GM13977 (cell line): Measurements from ENCODE around the gene CRY1.
"Not testable (repeated sequence)": the region's sequence is repeated elsewhere in the genome, so short reads cannot be mapped to it uniquely, and the experiment has no call there.

Source experiments
- DNase-seq: peaks from one replicate; pipeline ENCODE4 v3.0.0; 2012; ENCODE audit warnings: low spot score
- in situ Hi-C: fragments of 300-500 bp; cut with MboI; formaldehyde crosslinking; loops from one replicate; pipeline ENCODE4 v1.12.0; 2022; ENCODE audit warnings: low sequenced_read_pairs, low pct_unique_long_range_greater_than_20kb, mixed read lengths, inconsistent platforms; ENCODE audit not compliant: unreplicated experiment
- TF ChIP-seq, protein P1 (sequence below): IDR thresholded peaks from 2 replicates; pipeline ENCODE4 v1.5.1; 2012; ENCODE audit warnings: mild to moderate bottlenecking, control low read depth; ENCODE audit not compliant: insufficient read depth; ENCODE audit errors: extremely low read depth, missing control alignments

CRY1 gene

DNA sequence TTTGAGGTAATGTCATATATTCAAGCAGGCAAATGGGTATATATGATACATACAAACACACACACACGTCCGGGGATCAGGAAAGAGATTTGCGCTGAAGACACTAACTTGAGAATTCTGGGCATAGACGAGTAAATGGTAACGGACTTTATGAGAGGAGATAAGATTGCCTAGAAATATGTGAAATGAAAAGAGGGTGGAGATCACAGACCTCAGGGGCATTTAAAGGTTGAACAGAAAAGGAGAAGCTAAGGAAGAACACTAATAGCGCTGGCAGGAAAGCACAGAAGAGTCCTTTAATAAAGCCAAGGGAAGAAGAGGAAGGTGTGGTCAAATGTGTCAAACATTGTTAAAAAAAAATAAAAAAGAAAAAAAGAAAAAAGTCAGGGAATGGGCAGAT is 13.1 kb downstream of the CRY1 start:
- in situ Hi-C loops: no loop called here
- TF ChIP-seq, protein P1, sequence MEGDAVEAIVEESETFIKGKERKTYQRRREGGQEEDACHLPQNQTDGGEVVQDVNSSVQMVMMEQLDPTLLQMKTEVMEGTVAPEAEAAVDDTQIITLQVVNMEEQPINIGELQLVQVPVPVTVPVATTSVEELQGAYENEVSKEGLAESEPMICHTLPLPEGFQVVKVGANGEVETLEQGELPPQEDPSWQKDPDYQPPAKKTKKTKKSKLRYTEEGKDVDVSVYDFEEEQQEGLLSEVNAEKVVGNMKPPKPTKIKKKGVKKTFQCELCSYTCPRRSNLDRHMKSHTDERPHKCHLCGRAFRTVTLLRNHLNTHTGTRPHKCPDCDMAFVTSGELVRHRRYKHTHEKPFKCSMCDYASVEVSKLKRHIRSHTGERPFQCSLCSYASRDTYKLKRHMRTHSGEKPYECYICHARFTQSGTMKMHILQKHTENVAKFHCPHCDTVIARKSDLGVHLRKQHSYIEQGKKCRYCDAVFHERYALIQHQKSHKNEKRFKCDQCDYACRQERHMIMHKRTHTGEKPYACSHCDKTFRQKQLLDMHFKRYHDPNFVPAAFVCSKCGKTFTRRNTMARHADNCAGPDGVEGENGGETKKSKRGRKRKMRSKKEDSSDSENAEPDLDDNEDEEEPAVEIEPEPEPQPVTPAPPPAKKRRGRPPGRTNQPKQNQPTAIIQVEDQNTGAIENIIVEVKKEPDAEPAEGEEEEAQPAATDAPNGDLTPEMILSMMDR: no peak
- no peak for DNase-seq

DNA sequence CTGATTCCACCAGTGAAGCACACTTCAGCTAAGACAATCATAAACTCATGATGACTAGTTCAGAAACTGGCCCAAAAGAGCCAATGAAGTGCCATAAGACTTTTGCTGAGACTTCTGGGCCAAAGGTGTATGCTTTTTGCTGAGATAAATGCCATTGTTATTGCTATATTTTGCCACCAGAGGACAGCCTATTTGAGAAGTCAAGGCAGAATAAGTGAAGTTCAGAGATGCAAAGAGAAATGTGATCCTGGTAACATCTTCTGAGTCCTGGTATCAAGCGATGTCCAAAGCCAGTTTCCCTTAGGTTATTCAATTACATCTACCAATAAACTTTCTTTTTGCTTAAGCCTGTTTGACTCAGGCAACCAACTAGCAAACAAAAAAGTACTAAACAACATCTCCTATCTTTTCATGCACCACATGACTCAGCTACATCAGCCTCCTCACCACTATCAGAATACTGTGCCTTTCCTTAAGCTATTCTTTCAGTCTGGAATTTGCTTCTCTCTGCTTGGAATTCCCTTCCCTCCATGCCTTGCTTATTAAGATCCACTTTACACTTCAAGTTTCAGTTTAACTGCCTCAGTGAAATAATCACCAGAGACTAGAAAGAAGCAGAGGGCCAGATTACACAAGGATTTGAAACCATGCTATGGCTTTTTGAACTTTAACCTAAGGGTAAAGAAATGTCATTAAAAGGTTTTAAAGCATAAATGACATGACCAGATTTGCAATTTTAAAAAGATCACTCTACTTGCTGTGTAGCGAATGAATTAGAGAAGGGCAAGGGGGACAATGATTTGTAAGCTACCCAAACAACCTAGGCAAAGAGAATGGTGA is 14.0 kb downstream of the CRY1 start:
- TF ChIP-seq, protein P1: peak; percentile 40
- DNase-seq: no peak
- in situ Hi-C loops: no loop called here

DNA sequence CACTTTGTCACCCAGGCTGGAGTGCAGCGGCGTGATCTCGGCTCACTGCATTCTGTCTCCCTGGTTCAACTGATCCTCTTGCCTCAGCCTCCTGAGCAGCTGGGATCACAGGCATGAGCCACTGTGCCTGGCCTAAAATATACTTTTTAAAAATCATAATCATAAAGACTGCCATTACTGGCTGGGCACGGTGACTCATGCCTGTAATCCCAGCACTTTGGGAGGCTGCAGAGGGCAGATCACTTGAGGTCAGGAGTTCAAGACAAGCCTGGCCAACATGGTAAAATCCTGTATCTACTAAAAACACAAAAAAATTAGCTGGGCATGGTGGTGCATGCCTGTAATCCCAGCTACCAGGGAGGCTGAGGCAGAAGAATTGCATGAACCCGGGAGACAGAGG is 20.1 kb downstream of the CRY1 start:
- DNase-seq, in situ Hi-C loops: not testable (repeated sequence)

DNA sequence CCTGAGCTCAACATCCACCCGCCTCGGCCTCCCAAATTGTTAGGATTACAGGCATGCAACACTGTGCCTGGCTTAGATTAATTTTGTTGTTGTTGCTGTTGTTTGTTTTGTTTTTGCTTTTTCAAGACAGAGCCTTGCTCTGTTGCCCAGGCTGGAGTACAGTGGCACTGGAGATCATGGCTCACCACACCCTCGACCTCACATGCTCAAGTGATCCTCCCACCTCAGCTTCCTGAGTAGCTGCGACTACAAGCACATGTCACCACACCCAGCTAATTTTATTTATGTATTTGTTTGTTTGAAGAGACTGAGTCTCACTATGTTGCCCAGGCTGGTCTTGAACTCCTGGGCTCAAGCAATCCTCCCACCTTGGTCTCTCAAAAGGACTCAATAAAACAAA is 26.7 kb downstream of the CRY1 start:
- in situ Hi-C loops: no loop called here
- TF ChIP-seq, protein P1: no peak
- no peak for DNase-seq

DNA sequence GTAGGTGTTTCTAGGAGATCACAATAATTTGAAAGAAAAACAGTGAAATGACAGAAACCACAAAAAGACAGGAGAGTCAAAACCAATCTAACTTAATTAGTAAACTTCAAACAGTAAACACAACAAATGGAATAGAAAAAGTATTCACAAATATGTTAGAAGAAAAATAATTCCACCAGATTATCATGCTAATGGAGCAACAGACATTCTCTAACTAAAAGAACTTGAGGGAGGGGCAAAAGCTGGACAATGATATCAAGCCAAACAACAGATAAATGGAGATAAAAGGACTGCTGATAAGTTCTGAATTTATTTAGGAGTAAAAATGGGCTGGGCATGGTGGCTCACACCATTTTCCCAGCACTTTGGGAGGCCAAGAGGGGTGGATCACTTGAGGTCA is 28.7 kb downstream of the CRY1 start:
- TF ChIP-seq, protein P1: no peak
- in situ Hi-C loops: no loop called here
- no peak for DNase-seq

DNA sequence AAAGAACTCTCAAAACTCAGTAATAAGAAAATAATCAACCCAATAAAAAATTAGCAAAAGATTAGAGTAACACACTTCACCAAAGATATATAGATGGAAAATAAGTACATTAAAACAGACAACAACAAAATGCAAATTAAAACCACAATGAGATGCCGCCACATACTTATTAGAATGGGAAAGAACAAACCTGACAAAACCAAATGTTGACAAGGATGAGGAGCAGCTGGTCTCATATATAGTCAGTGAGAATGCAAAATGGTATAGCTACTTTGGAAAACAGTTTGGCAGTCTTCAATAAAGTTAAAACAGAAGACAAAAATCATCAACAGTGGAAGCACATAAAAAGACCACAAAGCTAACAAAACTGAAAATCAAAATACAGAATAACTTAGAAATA is 29.1 kb downstream of the CRY1 start:
- TF ChIP-seq, protein P1: no peak
- in situ Hi-C loops: no loop called here
- no peak for DNase-seq

DNA sequence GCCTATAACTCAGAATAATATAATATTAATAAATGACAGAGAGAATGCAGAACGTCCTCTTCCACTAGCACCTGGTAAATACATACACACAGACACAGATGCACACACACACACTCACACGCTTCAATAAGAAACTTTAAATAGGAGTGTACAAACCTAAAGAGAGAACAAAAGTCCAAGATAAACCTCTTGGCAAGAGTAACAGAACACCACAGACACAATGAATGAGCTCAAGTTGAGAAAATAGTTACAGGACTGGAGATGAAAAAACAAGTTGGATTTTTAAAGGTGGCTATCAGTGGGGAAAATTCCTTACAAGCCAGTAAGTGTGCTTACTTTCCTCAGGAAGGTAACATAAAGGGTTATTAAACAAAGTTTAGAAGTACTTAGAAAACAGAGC is 35.2 kb downstream of the CRY1 start:
- no peak for DNase-seq
- in situ Hi-C loops: no loop called here
- TF ChIP-seq, protein P1: no peak
